Measurements from ENCODE around the gene RPLP2.

The RPLP2 gene

DNA sequence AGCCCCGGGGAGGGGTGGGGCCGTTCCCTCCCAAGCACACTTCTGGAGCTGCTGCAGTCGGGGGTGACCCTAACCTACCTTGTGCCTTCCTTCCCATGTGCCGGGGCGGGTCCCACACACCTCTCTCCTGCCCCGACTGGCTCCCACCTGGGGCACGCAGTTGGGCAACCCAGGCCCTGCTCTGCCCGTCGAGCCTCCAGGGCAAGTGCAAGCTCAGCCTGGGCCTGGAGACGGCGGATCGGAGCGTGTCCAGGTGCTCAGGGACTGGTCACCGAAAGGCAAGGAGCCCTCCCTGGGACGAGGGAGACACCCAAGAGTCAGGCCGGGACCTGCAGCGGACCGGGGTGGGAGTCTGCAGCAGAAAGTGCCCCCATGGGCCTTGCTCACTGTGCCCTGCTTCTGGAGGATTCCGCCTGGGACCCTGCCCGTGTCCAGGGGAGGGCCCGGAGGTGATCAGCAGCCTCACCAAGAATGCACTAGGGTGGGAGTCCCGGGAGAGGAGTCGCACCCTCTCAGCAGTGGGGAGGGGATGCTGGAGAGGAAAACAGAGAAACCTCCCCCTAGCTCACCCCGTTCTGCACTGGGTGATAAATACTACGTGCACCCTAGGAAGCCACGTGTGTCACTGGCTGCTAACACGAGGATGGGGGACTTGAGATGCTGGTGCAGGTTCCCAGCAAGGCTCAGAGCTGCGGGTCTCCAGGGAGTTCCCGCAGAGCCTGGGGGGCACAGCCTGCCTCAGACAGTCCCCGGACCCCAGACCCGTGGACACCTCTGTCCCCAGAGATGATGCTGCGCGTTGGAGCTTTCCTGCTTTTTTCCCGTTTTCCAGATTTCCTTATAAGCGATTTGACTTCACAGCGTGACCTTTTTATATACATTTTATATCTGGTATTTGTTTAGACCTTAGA is 27.2 kb upstream of the RPLP2 start:
- H3K27ac ChIP-seq = no peak overlapping the region
- TF ChIP-seq ZFX (IDR thresholded peaks at IDR 0.05) = no peak
- TF ChIP-seq, protein P1, sequence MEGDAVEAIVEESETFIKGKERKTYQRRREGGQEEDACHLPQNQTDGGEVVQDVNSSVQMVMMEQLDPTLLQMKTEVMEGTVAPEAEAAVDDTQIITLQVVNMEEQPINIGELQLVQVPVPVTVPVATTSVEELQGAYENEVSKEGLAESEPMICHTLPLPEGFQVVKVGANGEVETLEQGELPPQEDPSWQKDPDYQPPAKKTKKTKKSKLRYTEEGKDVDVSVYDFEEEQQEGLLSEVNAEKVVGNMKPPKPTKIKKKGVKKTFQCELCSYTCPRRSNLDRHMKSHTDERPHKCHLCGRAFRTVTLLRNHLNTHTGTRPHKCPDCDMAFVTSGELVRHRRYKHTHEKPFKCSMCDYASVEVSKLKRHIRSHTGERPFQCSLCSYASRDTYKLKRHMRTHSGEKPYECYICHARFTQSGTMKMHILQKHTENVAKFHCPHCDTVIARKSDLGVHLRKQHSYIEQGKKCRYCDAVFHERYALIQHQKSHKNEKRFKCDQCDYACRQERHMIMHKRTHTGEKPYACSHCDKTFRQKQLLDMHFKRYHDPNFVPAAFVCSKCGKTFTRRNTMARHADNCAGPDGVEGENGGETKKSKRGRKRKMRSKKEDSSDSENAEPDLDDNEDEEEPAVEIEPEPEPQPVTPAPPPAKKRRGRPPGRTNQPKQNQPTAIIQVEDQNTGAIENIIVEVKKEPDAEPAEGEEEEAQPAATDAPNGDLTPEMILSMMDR (conservative IDR thresholded peaks at IDR 0.05) = no peak

DNA sequence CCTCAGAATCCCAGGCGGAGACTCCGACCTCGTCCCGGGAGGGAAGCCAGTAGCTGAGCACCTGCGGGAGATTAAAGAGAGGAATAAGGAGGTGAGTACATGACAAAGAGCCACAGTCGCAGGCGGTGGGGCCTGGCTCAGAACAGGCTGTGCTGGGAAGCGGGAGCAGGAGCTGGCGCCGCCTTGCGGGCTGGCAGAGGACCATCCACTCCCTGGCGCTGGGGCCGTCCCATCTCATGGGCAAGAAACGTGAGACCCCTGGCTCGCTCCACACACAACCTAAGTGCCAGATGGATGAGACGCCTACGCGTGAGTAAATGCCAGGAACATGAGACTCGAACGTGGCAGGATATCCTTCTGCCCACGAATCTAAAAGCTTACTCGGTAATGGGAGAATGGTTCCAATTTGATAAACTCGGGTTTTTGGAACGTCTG is 26.2 kb upstream of the RPLP2 start:
- TF ChIP-seq, protein P1 (conservative IDR thresholded peaks at IDR 0.05) = no peak
- no peak for TF ChIP-seq ZFX (IDR thresholded peaks at IDR 0.05)
- H3K27ac ChIP-seq = no peak overlapping the region

DNA sequence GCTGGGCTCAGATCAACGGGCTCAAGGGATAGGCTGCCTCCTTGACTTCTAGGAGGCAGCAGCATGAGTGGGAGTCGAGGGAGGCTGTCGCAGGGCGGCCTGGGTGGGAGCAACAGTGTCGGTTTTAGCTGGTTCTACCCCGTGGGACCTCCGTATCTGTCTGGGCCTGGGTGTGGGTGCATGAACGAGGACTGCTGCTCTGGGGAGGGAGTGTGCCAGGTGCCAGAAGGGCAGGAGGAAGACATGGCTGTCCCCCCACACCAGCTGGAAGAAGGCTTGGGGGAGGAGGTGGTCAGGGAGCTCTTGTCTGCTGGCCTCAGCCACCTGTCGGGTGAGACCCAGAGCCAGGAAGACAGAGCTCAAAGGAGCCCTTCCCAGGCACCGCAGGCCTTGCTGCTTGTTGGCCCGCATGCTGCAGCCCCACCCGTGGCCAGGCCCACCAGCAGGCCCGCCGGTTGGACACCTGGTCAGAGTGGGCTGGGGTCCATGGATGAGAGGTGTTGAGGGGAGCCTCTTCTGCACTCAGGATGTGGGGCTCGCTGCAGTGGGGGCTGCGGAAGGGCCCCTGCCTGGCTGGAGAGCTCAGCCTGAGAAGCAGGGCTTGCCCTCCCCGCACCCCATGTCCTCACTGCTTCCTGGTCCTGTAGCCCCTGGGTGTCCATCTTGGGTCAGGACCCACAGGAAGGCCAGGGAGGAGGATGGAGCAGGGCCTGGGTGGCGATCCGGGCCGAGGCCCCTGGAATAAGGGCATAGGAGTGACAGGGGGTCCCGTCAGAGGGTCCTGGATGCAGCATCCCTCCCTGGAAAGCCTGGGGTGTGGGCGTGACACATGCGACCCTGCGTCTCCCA is 23.3 kb upstream of the RPLP2 start:
- H3K27ac ChIP-seq = no peak overlapping the region
- no peak for TF ChIP-seq ZFX (IDR thresholded peaks at IDR 0.05)
- TF ChIP-seq, protein P1 (conservative IDR thresholded peaks at IDR 0.05) = no peak

DNA sequence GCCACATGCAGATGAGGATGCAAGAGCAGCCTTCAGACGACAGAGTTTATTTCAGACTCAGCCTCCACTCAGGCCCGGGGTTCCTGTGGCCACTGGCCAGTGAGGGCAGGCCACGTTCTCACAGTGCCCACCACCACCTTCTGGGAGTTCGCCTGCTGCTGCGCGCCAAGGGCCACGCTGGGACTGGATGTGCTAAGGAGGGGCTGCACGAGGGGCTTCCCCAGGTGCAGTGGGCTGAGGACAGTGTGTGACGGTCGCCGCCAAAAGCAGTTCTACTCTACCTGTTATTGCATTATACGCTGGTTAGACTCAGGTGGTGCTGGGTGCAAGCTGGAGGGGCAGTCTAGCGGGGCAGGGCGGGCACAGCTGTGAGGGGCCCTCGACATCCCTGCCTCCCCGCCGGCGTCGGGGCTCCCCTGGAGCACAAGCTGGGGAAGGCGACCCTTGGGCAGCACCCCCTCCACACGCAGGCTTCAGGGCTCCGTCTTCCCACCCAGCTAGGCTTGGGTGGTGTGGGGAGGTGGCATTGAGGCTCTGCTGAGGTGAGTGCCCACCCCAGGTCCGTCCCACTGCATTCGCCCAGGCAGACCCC is 22.6 kb upstream of the RPLP2 start:
- TF ChIP-seq, protein P1 (conservative IDR thresholded peaks at IDR 0.05) = no peak
- TF ChIP-seq ZFX (IDR thresholded peaks at IDR 0.05) = no peak
- no peak overlapping the region for H3K27ac ChIP-seq

DNA sequence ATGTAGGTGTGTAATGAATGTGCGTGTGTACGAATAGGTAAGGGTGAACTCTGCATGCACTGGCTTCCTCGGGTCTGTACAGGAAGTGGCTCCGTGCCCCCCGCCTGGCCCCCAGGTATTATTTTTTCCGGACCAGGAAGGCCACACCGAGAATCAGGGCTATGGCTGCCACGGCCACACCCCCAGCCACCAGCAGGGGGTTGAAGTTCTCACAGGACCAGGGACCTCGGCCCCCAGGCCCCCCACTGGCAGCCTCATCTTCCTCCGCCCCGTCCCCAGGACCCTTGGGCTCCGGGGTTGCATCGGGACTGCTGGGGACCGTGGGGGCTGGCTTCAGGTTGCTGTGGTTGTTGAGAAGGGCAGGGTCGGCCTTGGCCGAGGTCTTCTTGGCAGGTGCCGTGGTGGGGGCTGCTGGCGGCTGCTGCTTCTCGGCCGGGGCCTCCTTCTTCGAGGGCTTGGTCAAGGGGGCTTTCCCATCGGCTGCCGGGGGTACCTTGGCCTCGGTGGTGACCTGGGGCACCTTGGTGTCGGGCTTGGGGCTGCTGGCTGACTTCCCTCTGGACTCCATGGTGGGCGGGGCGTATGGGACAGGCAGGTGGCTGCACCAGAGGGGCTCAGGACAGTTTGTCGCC is 21.6 kb upstream of the RPLP2 start:
- no peak overlapping the region for H3K27ac ChIP-seq
- TF ChIP-seq, protein P1 (conservative IDR thresholded peaks at IDR 0.05) = no peak
- no peak for TF ChIP-seq ZFX (IDR thresholded peaks at IDR 0.05)

DNA sequence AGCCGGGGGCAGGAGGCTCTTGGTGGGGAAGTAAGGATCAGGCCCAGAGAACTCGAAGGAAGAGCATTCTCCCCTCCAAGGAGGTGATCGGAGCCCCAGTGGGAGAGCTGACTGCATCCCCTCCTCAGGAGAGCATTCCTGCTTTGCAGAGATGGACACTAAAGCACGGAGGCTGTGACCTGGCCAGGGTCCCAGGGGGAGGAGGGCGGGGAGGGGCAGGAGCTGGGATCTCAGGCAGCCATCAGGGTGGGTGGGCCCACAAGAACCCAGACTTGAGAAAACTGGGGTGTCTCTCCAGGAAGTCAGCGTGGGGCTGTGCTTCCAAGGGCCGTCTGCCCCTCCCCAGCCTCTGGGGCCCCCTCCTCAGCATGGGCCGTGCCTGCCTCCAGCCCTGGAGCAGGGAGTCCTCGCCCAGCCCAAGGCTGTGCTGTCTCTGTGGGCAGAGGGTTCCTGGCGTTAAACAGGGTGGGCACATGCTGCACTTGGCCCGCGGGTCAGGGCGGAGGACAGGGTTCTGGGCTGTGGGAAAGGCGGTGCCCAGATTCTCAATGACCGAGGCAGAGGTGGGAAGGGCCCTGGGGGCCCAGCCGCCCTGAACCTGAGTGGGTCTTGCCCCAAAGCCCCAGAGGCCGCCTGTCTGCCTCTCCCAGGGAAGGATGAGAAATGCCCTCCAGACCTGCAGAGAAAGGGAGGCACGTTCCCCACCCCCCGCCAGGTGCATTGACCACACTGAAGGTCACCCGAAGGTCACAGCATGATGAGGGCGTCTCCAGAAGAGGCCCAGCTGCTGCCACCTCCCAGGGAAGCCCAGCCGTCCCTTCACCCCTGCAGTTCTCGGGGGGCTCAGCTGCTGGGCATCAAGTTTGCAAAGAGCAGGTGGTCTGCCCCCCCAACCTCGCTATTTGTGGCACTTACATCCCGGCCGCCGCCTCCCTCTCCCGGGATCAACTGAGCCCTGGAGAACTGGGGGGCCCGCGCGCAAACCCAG is 20.5 kb upstream of the RPLP2 start:
- TF ChIP-seq, protein P1 (conservative IDR thresholded peaks at IDR 0.05) = no peak
- TF ChIP-seq ZFX (IDR thresholded peaks at IDR 0.05) = no peak
- H3K27ac ChIP-seq = no peak overlapping the region

Measured in C4-2B (cell line).